Activated CD8-positive, alpha-beta memory T cell treated with anti-CD3 and anti-CD28 coated beads, Interleukin-2, amount 50 U/mL, for 1 hour (primary cell): Measurements from ENCODE around the gene SDS.
A peak's percentile ranks its signal among the peaks of the same experiment; 100 is the strongest.
"Not testable (repeated sequence)": the region's sequence is repeated elsewhere in the genome, so short reads cannot be mapped to it uniquely, and the experiment has no call there.

ENCODE experiments used
- DNase-seq: peaks from one replicate; pipeline ENCODE4 v3.0.0-alpha.2; 2020; ENCODE audit errors: extremely low read depth

SDS gene

GRCh38 chr12:113378291-113378690 is 25.4 kb downstream of the SDS start:
- no peak for DNase-seq

GRCh38 chr12:113374823-113375428 is 28.8 kb downstream of the SDS start:
- no peak for DNase-seq

- no peak for DNase-seq
Observed at GRCh38 chr12:113373969-113374368, 29.7 kb downstream of the SDS start.

GRCh38 chr12:113373440-113373839 is 30.2 kb downstream of the SDS start:
- DNase-seq: no peak

GRCh38 chr12:113372371-113372770 is 31.3 kb downstream of the SDS start:
- DNase-seq: no peak

- no peak for DNase-seq
Observed at GRCh38 chr12:113371808-113372207, 31.9 kb downstream of the SDS start.

- no peak for DNase-seq
Observed at GRCh38 chr12:113370923-113371682, 32.6 kb downstream of the SDS start.

- DNase-seq: no peak
Observed at GRCh38 chr12:113369391-113369985, 34.2 kb downstream of the SDS start.

GRCh38 chr12:113368331-113368730 is 35.4 kb downstream of the SDS start:
- no peak for DNase-seq

GRCh38 chr12:113366827-113367226 is 36.9 kb downstream of the SDS start:
- DNase-seq: no peak

GRCh38 chr12:113365639-113366395 is 37.9 kb downstream of the SDS start:
- no peak for DNase-seq

GRCh38 chr12:113364698-113365097 is 39.0 kb downstream of the SDS start:
- DNase-seq: no peak

GRCh38 chr12:113361574-113362370 is 41.9 kb downstream of the SDS start:
- no peak for DNase-seq

GRCh38 chr12:113359939-113360748 is 43.5 kb downstream of the SDS start:
- DNase-seq: no peak

GRCh38 chr12:113359133-113359938 is 44.4 kb downstream of the SDS start:
- no peak for DNase-seq

GRCh38 chr12:113358381-113359132 is 45.1 kb downstream of the SDS start, which contains the start of gene PLBD2:
Gene PLBD2, plus strand, starts transcription at chr12:113358587. Its CDS starts 14 bp downstream, at chr12:113358601.
- peak; percentile 89 for DNase-seq

- DNase-seq: not testable (repeated sequence)
Observed at GRCh38 chr12:113354192-113354591, 49.5 kb downstream of the SDS start.

GRCh38 chr12:113351089-113351488 is 52.6 kb downstream of the SDS start:
- no peak for DNase-seq
